NOMO-1 (cell line): Measurements from ENCODE around the gene IDNK.

ENCODE experiments used
- DNase-seq, 2 experiments: peaks; one replicate each; lab custom pipeline; 2025; ENCODE audit not compliant: unreplicated experiment in 2 of 2; lab: John Stamatoyannopoulos, UW

IDNK gene

DNA sequence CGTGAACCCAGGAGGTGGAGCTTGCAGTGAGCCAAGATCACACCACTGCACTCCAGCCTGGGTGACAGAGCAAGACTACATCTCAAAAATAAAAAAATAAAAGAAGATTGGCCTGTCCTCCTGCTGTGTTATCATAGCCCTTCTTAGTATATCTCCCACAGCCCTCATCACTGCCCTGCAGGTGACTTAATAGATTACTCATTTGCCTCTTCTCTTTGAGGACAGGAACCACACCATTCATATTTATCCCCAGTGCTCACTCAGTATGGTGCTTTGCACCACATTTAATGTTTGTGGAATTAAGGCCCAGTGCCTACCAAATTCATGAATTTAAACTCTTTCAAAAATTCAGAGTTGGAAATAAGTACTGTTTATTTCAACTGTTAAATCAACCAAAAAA lies 10.3 kb downstream of the IDNK start:
- DNase-seq = no peak

DNA sequence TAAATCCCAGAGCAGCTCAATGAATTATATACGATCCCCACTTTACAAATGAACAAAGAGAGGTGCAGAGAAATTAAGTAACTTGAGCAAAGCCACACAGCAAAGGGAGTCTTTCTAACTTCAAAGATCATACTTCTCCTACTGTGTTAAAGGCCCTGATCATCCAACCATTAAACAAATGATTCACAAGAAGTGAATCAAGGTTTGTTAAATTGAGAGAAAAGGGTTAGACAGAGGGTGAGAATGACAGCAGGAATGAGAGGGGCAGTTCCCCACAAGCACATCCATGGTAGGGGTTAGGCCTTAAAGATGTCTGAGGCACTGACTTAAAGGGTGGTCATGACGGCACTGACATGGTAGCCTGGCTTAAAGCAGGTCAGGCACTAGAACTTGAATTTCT lies 10.7 kb downstream of the IDNK start:
- no peak for DNase-seq

DNA sequence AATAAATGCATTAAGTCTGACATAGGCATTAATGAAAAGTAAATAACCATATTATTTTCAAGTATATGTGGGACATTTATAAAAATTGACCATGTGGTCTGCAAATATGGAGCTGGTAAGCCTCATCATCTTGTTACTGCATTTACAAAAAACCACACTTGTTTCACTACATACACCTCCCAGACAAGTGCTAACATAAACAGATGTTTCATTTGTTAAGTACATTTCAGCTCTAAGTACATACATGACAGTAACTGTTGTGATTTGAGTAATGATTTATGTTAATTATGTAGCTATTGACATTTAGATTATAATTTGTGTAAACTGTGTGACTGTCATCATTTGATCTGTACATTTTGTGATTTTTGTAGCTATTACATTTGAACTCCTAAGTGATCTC lies 13.9 kb downstream of the IDNK start:
- DNase-seq = no peak

DNA sequence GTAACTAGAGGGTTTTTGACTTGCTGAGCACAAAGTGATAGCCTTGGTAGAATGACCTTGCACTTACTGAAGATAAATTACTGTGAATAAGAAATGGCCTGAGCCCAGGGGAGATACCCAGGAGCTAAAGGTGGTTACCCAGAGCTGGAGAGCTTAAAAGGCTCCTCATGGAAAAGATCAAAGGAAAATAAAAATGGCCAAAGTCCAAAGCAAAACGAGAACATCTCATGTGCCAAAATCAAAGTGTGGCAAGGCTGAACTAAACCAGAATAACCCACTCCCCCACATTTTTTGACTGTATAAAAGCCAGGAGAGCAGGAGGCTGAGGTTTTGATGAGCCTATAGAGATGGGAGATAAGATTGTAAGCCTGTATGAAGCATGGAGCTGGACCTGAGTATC lies 14.4 kb downstream of the IDNK start:
- no peak for DNase-seq

DNA sequence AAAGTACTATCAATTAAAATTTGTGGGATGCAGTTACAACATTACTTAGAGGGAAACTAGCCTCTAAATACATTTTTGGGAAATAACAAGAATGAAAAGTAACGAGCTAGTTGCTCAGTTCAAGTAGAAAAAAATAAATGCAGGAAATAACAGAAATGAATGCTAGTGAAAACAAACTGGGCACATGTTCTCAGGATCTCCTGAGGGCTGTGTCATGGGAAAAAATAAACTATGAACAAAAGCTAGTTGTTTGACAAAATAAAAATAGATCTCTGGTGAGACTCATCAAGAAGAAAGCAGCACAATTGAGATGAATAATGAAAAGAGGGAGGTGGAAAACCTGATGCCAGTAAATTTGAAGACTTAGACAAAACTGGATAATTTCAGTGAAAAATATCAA lies 16.3 kb downstream of the IDNK start:
- DNase-seq = no peak

DNA sequence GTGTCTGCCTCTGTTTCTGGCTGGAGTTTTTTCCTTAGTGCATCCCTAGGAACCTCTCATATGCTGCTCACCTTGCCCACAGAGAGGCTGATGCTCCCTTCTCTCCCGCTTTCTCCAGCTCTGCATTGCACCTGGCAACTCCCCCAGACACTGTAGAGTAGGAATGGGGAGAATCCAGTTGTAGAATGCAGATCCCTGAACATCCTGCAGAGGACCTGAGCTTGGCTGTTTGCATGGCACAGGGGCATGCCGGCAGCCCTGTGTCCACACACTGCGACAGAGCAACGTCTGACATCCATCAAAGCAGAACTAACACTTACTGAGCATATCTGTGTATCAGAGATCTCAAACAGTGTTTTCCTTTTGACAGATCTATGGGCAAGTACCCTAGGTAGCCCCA lies 19.9 kb downstream of the IDNK start:
- DNase-seq = no peak

DNA sequence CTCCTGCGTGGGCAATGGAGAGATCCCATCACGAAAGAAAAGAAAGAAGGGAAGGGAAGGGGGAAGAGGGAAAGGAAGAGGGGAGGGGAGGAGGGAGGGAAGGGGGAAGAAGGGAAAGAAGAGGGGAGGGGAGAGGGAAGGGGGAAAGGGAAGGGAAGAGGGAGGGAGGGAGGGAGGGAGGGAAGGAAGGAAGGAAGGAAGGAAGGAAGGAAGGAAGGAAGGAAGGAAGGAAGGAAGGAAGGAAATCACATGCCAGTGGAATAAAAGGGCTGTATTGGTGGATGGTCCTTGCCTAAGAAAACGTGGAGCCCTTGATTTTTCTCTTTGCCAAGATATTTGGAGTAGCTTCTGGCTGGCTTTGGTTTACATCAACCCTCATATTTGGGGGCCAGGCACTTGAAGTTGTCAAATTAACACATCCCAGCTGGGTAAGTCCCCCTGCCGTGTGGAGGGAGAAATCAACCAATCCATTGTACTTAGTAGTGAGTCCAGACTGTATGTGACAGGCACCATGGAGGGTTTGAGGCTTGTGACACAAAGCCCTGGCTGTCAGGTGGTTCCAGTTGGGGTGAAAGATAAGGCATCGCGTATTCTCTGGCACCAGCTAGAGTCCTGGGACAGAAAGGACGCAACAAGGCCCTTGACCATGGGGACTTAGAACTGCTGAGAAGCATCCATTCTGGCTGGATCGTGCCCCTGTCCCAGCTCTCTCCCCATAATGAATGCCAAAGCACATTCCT lies 23.7 kb downstream of the IDNK start:
- DNase-seq = no peak

DNA sequence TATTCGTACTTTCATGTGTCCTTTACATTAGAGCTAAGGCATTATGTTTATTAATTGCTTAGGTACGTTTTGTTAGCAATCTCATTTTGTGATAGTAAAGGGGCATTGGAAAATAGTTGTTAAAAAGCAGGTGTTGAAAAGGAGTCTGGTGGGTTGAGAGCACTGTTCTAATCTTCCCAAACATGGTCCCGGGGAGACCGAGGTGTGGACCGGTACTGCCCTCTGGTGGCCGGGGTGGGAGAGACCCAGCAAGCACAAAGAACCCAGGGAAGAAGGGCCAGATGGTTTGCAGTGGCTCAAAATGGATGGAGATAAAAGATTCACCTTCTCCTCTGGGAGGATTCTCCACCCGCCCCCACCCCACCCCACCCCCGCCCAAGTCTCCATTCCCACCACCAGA lies 26.1 kb downstream of the IDNK start:
- no peak for DNase-seq

DNA sequence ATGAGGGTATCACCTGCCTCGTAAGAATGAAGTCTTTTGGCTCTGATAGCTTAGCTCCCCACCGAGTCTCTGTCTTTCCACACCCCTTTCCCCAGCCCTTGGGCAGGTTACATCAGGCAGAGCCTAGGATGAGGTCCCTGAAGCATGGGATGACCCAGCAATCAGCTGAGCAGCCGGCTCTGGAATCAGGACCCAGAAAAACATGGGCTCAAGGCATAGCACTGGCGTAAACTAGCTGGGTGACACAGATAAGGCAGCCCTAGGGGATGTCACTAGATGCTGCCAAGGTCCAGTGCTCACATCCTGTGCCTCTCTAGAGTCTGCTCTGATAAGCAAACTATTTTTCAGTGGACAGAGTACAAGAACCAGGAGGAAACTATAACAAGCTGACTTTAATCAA lies 26.6 kb downstream of the IDNK start:
- DNase-seq = no peak

DNA sequence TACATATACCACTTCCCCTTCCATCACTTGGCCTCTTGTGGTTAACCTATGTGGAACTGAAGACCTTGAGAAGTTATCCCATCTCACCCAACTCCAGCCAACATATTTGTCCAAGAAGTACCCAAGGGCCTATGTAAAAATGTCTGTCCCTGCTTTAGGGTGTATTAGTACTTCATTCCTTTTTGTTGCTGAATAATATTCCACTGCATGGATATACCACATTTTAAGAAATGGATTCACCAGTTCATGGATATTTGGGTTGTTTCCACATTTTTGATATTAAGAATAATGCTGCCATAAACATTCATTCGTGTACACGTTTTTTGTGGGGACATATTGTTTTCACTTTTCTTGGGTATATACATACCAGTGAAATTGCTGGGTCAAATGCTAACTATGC lies 28.6 kb downstream of the IDNK start:
- DNase-seq = no peak

DNA sequence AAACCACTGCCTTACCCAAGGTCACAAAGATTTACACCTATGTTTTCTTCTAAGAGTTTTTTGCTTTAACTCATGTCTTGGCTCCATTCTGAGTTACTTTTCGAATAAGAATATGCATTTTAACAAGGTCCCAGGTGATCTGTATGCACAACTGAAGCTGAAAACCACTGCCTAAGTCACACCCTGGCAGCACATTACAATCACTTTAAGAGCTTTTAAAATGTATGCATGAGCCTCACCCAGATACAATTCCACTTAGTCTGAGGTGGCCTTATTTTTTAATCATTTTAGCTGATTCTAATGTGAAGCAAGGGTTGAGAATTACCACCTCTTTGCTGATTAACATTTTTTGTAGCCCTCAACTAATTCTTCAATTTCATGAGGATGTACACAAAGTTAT lies 29.5 kb downstream of the IDNK start:
- DNase-seq = no peak

DNA sequence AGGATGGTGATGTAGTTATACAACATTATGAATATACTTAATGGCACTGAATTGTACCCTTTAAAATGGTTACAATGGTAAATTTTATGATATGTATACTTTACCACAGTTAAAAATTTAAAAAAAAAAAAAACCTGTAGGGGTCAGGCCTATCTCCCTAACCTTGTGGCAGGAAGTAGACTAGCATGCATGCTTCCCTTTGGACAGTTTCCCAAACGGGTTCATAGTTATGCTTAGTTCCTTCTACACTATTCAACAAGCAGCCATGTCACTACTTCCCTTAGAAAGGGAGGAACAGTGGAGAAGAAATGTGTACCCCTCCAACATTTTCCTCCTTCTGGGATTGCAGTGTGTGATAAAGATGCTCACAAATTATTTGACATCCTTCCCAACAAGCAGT lies 32.5 kb downstream of the IDNK start:
- DNase-seq = no peak

DNA sequence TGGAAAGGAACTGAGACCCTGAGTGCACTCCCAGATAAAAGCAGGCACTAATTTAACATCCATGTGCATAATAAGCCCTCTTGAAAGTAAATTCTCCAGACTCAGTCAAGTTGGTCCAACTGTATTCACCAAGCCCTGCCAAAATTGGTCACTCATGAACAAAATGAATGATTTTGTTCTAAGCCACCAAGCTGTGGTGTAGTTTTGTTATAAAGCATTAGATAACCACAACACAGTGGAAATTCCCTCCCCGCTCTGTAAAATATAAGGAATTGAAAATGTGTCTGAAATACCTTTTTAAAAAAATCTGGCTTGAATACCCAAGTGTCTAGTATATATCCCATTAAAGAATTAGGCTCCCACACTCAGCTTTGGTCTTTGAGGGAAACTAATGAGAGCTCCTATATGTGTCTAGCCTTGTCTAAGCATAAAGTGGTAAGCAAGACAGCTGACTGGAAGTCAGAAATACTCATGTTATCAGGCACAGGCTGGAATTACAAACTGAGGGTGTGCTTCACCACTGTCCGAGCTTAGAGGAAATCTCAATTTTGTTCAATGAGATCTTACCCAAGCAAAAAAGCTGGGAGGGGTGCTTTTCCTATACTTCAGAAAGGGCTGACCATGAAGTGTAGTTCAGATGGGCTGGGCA lies 33.2 kb downstream of the IDNK start:
- DNase-seq = no peak

DNA sequence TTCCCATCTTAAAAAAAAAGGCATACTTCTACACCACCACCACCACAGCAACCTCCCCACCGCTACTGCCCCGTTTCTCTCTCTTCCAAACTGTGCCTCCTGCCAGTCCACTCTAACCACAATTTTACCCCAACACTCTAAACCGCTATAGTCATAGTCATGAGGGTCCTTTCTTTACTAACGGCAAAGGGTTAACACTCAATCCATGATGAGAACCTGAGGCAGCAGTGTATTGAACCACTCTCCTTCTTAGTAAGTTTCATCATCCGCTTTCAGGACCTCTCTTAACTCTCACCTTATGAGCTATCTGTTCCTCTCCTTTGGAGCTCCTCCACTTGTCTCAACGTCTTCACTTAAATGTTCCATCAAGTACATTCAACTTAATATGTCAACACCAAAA lies 34.0 kb downstream of the IDNK start:
- DNase-seq = no peak

DNA sequence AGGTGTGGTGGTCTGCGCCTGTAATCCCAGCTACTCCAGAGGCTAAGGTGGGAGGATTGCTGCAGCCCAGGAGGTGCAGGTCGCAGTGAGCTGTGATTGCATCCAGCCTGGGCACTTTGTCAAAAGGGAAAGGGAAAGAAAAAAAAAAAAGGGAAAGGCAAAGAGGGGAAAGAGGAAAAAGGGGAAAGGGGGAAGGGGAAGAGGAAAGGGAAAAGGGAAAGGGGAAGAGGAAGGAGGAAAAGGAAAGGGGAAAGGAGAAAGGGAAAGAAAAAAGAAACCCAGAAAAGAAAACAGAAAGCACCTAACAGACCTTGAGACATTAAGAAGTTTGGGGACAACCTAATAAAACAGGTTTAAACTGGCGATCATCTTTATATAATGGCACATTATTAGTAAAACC lies 40.0 kb downstream of the IDNK start:
- DNase-seq = no peak

DNA sequence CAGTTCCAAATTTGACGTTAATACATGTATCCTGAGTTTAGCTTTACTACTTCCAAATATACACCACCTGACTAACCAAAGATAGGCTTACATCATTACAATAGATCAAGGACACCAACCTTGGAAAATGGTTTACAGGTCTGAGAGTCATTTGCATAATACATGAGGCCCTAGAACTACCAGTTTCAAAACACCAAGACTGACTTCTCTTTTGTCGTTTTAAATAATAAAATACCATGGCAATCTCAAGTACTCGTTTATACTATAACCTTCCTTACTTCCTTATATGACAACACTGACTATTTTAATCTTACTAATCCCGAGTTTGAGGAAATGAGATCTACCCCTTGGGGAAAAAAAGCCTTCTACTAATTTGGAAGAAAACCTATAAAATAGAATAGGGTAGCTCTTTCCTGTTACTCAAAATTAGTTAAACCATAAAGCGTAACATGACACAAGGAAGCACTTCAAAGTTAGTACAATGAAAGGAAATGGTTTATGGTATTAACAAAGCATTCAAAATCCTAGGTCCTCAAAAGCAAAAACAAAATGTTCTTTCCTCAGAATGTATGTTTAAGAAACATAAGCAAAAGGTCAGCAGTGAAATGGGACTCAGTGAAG lies 42.7 kb downstream of the IDNK start:
- peak; percentile 11 to 64 for DNase-seq

DNA sequence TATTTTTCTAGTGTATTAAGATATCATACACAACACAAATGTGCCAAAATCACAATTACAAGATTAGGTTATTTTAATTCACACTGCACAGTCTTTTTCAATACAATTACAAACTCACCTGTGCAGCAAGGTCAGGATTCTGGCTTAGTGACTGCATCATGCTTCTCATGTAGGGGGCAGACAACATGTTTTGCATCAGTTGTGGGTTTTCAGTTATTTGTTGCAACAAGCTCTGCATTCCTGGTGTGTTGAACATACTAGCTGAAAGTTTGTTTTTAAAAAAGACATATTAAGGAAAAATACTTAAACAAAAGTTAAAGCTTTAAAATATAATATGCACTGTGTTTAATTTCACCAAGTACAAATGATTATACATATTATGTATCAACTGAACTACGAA lies 46.1 kb downstream of the IDNK start:
- DNase-seq = no peak

DNA sequence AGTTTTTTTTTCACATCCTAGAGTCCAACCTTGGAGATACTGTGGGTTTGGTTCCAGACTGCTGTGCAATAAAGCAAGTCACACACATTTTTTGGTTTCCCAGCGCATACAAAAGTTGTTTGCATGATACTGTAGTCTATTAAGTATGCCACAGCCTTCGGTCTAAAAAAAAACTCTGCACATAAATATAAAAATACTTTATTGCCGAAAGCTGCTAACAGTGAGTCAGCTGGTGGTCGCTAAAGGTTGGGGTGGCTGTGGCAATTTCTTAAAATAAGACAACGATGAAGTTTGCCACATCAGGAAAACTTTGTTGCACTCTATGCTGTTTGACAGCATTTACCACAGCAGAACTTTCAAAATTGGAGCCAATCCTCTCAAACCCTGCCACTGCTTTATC lies 47.4 kb downstream of the IDNK start:
- no peak for DNase-seq

DNA sequence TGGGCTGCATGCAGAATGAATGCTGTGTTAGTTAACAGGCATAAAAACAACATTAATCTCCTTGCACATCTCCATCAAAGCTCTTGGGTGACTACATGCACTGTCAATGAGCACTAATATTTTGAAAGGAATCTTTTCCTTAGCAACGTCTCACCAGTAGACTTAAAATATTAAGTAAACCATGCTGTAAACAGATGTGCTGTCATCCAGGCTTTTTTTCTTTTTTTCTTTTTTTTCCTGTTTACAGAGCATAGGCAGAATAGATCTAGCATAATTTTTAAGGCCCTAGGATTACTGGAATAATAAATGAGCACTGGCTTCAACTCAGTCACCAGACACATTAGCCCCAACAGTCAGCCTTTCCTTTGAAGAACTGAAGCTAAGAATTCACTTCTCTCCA lies 48.5 kb downstream of the IDNK start:
- no peak for DNase-seq

DNA sequence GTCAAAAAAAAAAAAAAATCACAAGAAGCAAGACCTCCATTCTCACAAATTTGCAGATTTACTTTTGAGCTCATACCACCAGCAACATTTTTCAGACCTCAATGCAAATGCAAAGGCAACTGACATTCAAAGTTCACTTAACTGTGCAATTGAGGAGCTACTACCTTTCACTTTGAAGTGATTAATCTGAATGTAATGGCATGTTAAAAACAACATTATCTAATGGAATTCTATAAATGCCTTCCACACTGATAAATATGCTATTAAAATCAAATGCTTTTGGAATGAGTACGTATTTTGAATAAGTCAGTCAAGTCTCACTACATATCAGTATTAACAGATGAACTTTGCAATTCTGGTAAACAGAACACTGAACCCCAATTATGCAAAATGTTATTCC lies 52.5 kb downstream of the IDNK start:
- no peak for DNase-seq

DNA sequence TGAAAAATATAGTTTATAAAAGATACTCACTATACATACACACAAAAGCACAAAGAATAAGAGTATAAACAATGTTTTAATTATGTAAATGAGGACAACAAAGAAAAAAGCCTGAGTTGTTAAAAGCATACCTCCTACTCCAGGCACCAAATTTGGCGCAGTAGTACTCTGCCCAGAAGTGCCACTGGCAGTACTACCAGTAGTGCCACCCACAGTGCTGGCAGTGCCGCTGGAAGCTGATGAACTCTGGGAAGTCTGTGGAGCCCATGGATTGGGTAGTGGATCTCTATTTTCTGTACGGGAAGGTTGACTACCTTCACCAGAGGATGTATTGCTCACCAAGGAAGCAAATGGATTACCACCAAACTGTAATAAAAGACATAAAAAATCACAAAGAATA lies 54.7 kb downstream of the IDNK start:
- no peak for DNase-seq

DNA sequence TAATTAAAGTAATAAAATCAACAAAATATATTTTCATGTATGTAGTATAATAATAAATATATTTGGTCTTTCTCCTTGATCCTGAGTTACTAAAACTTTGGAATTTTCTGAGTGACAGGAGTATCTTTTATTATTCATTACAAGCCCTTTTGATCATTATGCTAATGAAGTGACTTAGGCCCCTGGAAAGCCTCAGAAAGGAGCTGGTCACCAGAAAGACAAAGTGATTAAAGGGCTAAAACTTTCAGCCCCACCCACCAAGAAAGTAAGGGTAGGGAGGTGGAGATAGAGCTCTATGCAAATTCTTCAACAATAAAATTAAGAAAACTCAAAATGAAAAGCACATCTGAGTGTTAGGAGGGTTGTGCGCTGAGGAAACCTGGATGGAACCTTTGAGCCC lies 57.3 kb downstream of the IDNK start:
- no peak for DNase-seq
